ENCODE data around the gene OGDHL. TPM values are rescaled to one million over a fixed set of nuclear protein-coding genes. Genes with fewer than 3 reads are reported as not detected.
A peak's percentile ranks its signal among the peaks of the same experiment; 100 is the strongest.

OGDHL gene
- total RNA-seq, 1 experiment from 2014 or later: 22.6 TPM

- peak; percentile 13 for DNase-seq
- H4K91ac ChIP-seq (ENCODE audit: insufficient read length, low read depth, low read length): no peak overlapping the region
These were observed 14.1 kb downstream of the OGDHL start for GRCh38 chr10:49748006-49748405.

More at GRCh38 chr10:49748006-49748405, 14.1 kb downstream of the OGDHL start:
- Mint-ChIP-seq H3K4me1 (no peaks in the 10 kb centered on the region), H3K36me3 (ENCODE audit: insufficient read depth in 1 of 3, low read depth in 3 of 3) (peaks cover 3 to 41% (median 21%) of the 10 kb centered on the region in 3 experiments; a peak in 5 of 7 replicates), H3K27me3 (ENCODE audit: low read depth) (no peaks in the 10 kb centered on the region; the same call in 1 of the 2 replicates), H3K9me3 (no peaks in the 10 kb centered on the region), H3K27ac (no peak overlapping the region), H3K4me3 (no peak overlapping the region)
- Histone ChIP-seq H2AK5ac (ENCODE audit: insufficient read length, low read length) (no peak overlapping the region), H2BK20ac (ENCODE audit: low read depth, low read length, poor library complexity, severe bottlenecking) (no peak overlapping the region), H3K27ac (ENCODE audit: insufficient read length, low read depth, low read length) (no peak overlapping the region), H3K4ac (ENCODE audit: low read depth, low read length) (no peak overlapping the region), H2BK5ac (ENCODE audit: insufficient read length, low read length) (no peak overlapping the region), H3K79me1 (ENCODE audit: insufficient read depth, low read depth, low read length, poor library complexity, severe bottlenecking) (no peaks in the 10 kb centered on the region), H4K5ac (ENCODE audit: insufficient read length, low read depth, low read length) (no peak overlapping the region), H3K27me3 (ENCODE audit: insufficient read depth, low read length) (no peaks in the 10 kb centered on the region), H3K79me2 (ENCODE audit: insufficient read depth, low read length) (no peaks in the 10 kb centered on the region), H2BK120ac (ENCODE audit: low read depth, low read length, poor library complexity, severe bottlenecking) (no peak overlapping the region), H3K14ac (ENCODE audit: insufficient read depth, low read length) (no peak overlapping the region), H3T11ph (ENCODE audit: low read length) (no peak overlapping the region), H3K23ac (ENCODE audit: insufficient read length, low read depth, low read length) (no peak overlapping the region), H4K20me1 (ENCODE audit: control insufficient read depth, insufficient read depth, insufficient read length) (no peaks in the 10 kb centered on the region), H4K8ac (replicated peaks; ENCODE audit: insufficient read length, low read depth, low read length) (no peak overlapping the region), H3K9ac (ENCODE audit: extremely low read depth, insufficient read length, low read length) (no peak overlapping the region), H3K9me3 (ENCODE audit: control insufficient read depth, low read depth, low read length) (no peaks in the 10 kb centered on the region), H3K18ac (ENCODE audit: insufficient read length, low read depth, low read length) (no peak overlapping the region), H3K56ac (ENCODE audit: insufficient read length, low read depth, low read length) (no peak overlapping the region), H3K4me2 (ENCODE audit: insufficient read depth, insufficient read length, low read length) (no peak overlapping the region), H3K4me1 (ENCODE audit: insufficient read depth, low read length) (no peaks in the 10 kb centered on the region), H2BK15ac (ENCODE audit: low read depth, low read length) (no peak overlapping the region), H2BK12ac (ENCODE audit: insufficient read length, low read depth, low read length) (no peak overlapping the region), H2AFZ (ENCODE audit: low read length) (no peak overlapping the region), H3K23me2 (ENCODE audit: insufficient read length, low read depth, low read length, poor library complexity, severe bottlenecking) (no peaks in the 10 kb centered on the region)
- no CpG with 5 or more reads among the region's 10 CpGs for WGBS (ENCODE audit: extremely low coverage, insufficient read length, low lambda C conversion rate)
- TF ChIP-seq CTCF (conservative IDR thresholded peaks at IDR 0.05): no peak

Data from H9 (cell line).